HG02852 (cell line): ENCODE results near the gene ENPP1.
"Not testable (repeated sequence)": the region's sequence is repeated elsewhere in the genome, so short reads cannot be mapped to it uniquely, and the experiment has no call there.

Experiments
- ATAC-seq: cut with Tn5 transposase; IDR thresholded peaks from one replicate; pipeline ENCODE4 v1.9.1; 2021; ENCODE audit warnings: mild to moderate bottlenecking, moderate library complexity; ENCODE audit not compliant: unreplicated experiment

ENPP1 gene

GRCh38 chr6:131867744-131868143, 59.9 kb downstream of the ENPP1 start:
- ATAC-seq = no peak

GRCh38 chr6:131868836-131869235, 61.0 kb downstream of the ENPP1 start:
- ATAC-seq = no peak

- no peak for ATAC-seq
Measured at GRCh38 chr6:131875647-131876046, 67.8 kb downstream of the ENPP1 start.

- ATAC-seq = no peak
Measured at GRCh38 chr6:131876545-131876944, 68.7 kb downstream of the ENPP1 start.

GRCh38 chr6:131877999-131878789, 70.4 kb downstream of the ENPP1 start:
- no peak for ATAC-seq

- no peak for ATAC-seq
Measured at GRCh38 chr6:131883016-131883415, 75.2 kb downstream of the ENPP1 start.

- ATAC-seq = no peak
Measured at GRCh38 chr6:131885237-131885636, 77.4 kb downstream of the ENPP1 start.

- no peak for ATAC-seq
Measured at GRCh38 chr6:131886517-131886916, 78.7 kb downstream of the ENPP1 start.

- no peak for ATAC-seq
Measured at GRCh38 chr6:131890091-131890490, 82.3 kb downstream of the ENPP1 start.

GRCh38 chr6:131893198-131893597, 85.4 kb downstream of the ENPP1 start:
- no peak for ATAC-seq

GRCh38 chr6:131894493-131895424, 86.9 kb downstream of the ENPP1 start:
- ATAC-seq = no peak

GRCh38 chr6:131897050-131897435, 89.2 kb downstream of the ENPP1 start:
- ATAC-seq = no peak

- no peak for ATAC-seq
Measured at GRCh38 chr6:131897621-131898020, 89.8 kb downstream of the ENPP1 start.

- no peak for ATAC-seq
Measured at GRCh38 chr6:131898718-131899117, 90.9 kb downstream of the ENPP1 start.

- ATAC-seq = no peak
Measured at GRCh38 chr6:131900231-131900630, 92.4 kb downstream of the ENPP1 start.

GRCh38 chr6:131901326-131901873, 93.6 kb downstream of the ENPP1 start:
- ATAC-seq = not testable (repeated sequence)

- ATAC-seq = not testable (repeated sequence)
Measured at GRCh38 chr6:131903734-131904133, 95.9 kb downstream of the ENPP1 start.

GRCh38 chr6:131908787-131909186, 101.0 kb downstream of the ENPP1 start:
- ATAC-seq = not testable (repeated sequence)

- peak; percentile 99 for ATAC-seq
Measured at GRCh38 chr6:131909408-131910218, 101.8 kb downstream of the ENPP1 start.

- peak; percentile 14 for ATAC-seq
Measured at GRCh38 chr6:131910219-131910589, 102.4 kb downstream of the ENPP1 start.

GRCh38 chr6:131910956-131911355, 103.1 kb downstream of the ENPP1 start:
- no peak for ATAC-seq
